HEK293 (cell line): Measurements from ENCODE around the gene VAT1L.

Source experiments
- KLF10 ChIP-seq: fragments of 450-650 bp; IDR thresholded peaks from 2 replicates; pipeline ENCODE4 v1.5.1; 2018; ENCODE audit warnings: missing biosample characterization, mild to moderate bottlenecking, missing genetic modification characterization
- ZEB2 ChIP-seq: fragments of 450-650 bp; formaldehyde crosslinking; IDR thresholded peaks from 2 replicates; pipeline ENCODE4 v1.5.1; 2016; ENCODE audit warnings: missing biosample characterization, missing genetic modification characterization
- ZFP3 ChIP-seq: fragments of 450-650 bp; formaldehyde crosslinking; IDR thresholded peaks from 2 replicates; pipeline ENCODE4 v1.5.1; 2016; ENCODE audit warnings: low read depth, missing biosample characterization, missing genetic modification characterization
- ZNF114 ChIP-seq: fragments of 450-650 bp; formaldehyde crosslinking; IDR thresholded peaks from 2 replicates; pipeline ENCODE4 v1.5.0; 2017; ENCODE audit warnings: missing biosample characterization, missing genetic modification characterization
- ZNF175 ChIP-seq: fragments of 450-650 bp; formaldehyde crosslinking; IDR thresholded peaks from 2 replicates; pipeline ENCODE4 v1.5.1; 2016; ENCODE audit warnings: missing biosample characterization, missing genetic modification characterization
- ZNF239 ChIP-seq: fragments of 450-650 bp; formaldehyde crosslinking; IDR thresholded peaks from 2 replicates; pipeline ENCODE4 v1.5.1; 2016; ENCODE audit warnings: missing biosample characterization, missing genetic modification characterization
- ZNF24 ChIP-seq: fragments of 450-650 bp; formaldehyde crosslinking; IDR thresholded peaks from 2 replicates; pipeline ENCODE4 v1.5.1; 2016; ENCODE audit warnings: missing biosample characterization, missing genetic modification characterization
- ZNF473 ChIP-seq: fragments of 450-650 bp; formaldehyde crosslinking; IDR thresholded peaks from 2 replicates; pipeline ENCODE4 v1.5.1; 2017; ENCODE audit warnings: missing biosample characterization, missing genetic modification characterization
- ZNF629 ChIP-seq: fragments of 450-650 bp; formaldehyde crosslinking; IDR thresholded peaks from 2 replicates; pipeline ENCODE4 v1.5.1; 2017; ENCODE audit warnings: missing biosample characterization, missing genetic modification characterization
- TF ChIP-seq, protein P1 (sequence below): fragments of 450-650 bp; formaldehyde crosslinking; IDR thresholded peaks from 2 replicates; pipeline ENCODE4 v1.5.1; 2016; ENCODE audit warnings: missing biosample characterization, missing genetic modification characterization
- TF ChIP-seq, protein P2 (sequence below): fragments of 450-650 bp; formaldehyde crosslinking; IDR thresholded peaks from 2 replicates; pipeline ENCODE4 v1.5.1; 2016; ENCODE audit warnings: missing biosample characterization, missing genetic modification characterization

DNA sequence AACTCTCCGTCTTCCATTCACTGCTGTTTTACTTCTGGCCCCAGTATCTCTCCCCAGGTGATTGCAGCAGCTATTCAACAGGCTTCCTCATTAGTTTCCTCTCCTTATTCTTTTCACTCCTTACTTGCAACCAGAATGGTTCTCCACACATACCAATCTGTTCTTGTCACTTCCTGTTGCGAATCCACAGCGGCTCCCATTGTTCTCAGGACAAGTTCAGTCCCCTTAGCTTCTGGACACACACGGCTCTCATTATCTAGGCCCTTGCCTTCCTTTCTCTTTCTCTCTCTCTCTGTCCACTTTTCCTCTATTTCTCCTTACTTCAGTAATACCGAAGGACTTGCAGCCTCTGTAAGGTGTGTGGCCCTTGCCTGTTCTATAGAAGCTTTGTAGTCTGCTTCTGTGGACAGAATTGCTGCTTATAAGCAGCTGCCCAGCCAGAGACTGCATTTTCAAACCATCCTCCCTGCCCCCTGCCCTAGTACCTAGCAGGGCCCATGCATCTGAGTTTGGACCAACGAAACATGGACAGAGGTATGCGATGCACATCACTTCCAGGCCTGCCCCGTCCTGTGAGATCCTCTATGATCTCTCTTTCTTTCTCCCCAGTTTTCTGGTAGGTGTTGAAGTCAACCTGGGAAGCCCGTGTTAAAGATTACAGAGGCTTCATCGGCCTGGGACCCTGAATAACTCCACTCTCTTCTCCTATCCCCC lies 45.7 kb downstream of the VAT1L start:
- TF ChIP-seq, protein P1, sequence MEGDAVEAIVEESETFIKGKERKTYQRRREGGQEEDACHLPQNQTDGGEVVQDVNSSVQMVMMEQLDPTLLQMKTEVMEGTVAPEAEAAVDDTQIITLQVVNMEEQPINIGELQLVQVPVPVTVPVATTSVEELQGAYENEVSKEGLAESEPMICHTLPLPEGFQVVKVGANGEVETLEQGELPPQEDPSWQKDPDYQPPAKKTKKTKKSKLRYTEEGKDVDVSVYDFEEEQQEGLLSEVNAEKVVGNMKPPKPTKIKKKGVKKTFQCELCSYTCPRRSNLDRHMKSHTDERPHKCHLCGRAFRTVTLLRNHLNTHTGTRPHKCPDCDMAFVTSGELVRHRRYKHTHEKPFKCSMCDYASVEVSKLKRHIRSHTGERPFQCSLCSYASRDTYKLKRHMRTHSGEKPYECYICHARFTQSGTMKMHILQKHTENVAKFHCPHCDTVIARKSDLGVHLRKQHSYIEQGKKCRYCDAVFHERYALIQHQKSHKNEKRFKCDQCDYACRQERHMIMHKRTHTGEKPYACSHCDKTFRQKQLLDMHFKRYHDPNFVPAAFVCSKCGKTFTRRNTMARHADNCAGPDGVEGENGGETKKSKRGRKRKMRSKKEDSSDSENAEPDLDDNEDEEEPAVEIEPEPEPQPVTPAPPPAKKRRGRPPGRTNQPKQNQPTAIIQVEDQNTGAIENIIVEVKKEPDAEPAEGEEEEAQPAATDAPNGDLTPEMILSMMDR (tag by site-specific recombination), result no peak
- TF ChIP-seq ZNF24, result no peak
- TF ChIP-seq, protein P2, sequence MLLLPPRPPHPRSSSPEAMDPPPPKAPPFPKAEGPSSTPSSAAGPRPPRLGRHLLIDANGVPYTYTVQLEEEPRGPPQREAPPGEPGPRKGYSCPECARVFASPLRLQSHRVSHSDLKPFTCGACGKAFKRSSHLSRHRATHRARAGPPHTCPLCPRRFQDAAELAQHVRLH (tag by site-specific recombination), result no peak
- TF ChIP-seq ZNF175 (tag by site-specific recombination), result no peak
- no peak for TF ChIP-seq ZEB2 (tag by site-specific recombination)
- no peak for TF ChIP-seq ZNF239 (tag by site-specific recombination)
- no peak for TF ChIP-seq ZNF629 (tag by site-specific recombination)
- no peak for TF ChIP-seq ZNF473 (tag by site-specific recombination)
- TF ChIP-seq ZFP3, result no peak
- TF ChIP-seq ZNF114, result no peak
- TF ChIP-seq KLF10 (tag by site-specific recombination), result no peak
